Neural progenitor cell (in vitro differentiated cells): ENCODE measurements around the gene FARS2. TPM values are rescaled to one million over a fixed set of nuclear protein-coding genes. Genes with fewer than 3 reads are reported as not detected.

ENCODE experiments used
- DNase-seq: peaks from one replicate; pipeline ENCODE4 v3.0.0-alpha.2; 2016; ENCODE audit warnings: low spot score
- H2AFZ ChIP-seq: fragments of 200-600 bp; sonication (generic); replicated peaks from 2 replicates; pipeline ENCODE4 v1.6.1; 2016; ENCODE audit warnings: antibody characterized with exemption
- H3F3A ChIP-seq: fragments of 200-600 bp; sonication (generic); 2 replicates; pipeline ENCODE4 v1.6.1; 2016; ENCODE audit warnings: antibody characterized with exemption, low read depth
- H3K27ac ChIP-seq: fragments of 200-600 bp; sonication (generic); 2 replicates; pipeline ENCODE4 v1.5.1; 2016; ENCODE audit warnings: mild to moderate bottlenecking
- H3K27me3 ChIP-seq: fragments of 200-600 bp; sonication (generic); 2 replicates; pipeline ENCODE4 v1.6.1; 2016; ENCODE audit warnings: mild to moderate bottlenecking, moderate library complexity
- H3K36me3 ChIP-seq: fragments of 200-600 bp; sonication (generic); 2 replicates; pipeline ENCODE4 v1.5.1; 2016
- H3K4me1 ChIP-seq: fragments of 200-600 bp; sonication (generic); 2 replicates; pipeline ENCODE4 v1.6.1; 2016; ENCODE audit warnings: mixed run types
- H3K4me2 ChIP-seq: fragments of 200-600 bp; sonication (generic); 2 replicates; pipeline ENCODE4 v1.6.1; 2016
- H3K4me3 ChIP-seq: fragments of 200-600 bp; sonication (generic); 2 replicates; pipeline ENCODE4 v1.5.1; 2016
- H3K79me2 ChIP-seq: fragments of 200-600 bp; sonication (generic); 2 replicates; pipeline ENCODE4 v1.6.1; 2016; ENCODE audit warnings: low read depth
- H3K9ac ChIP-seq: fragments of 200-600 bp; sonication (generic); 2 replicates; pipeline ENCODE4 v1.6.1; 2016
- H3K9me3 ChIP-seq: fragments of 200-600 bp; sonication (generic); 2 replicates; pipeline ENCODE4 v1.5.1; 2016; ENCODE audit warnings: low read depth
- H4K20me1 ChIP-seq: fragments of 200-600 bp; sonication (generic); 2 replicates; pipeline ENCODE4 v1.6.1; 2016; ENCODE audit warnings: low read depth
- H3K27ac Mint-ChIP-seq: 3 replicates; pipeline ENCODE4 v1.8.0; 2021; ENCODE audit warnings: mixed read lengths
- H3K27me3 Mint-ChIP-seq: 2 replicates; pipeline ENCODE4 v1.8.0; 2022; ENCODE audit warnings: low read depth, mild to moderate bottlenecking, inconsistent platforms, moderate library complexity, mixed read lengths; ENCODE audit not compliant: insufficient read depth
- H3K36me3 Mint-ChIP-seq: 3 replicates; pipeline ENCODE4 v1.8.0; 2021; ENCODE audit warnings: mixed read lengths
- H3K4me1 Mint-ChIP-seq: 3 replicates; pipeline ENCODE4 v1.8.0; 2021; ENCODE audit warnings: mixed read lengths
- H3K4me3 Mint-ChIP-seq: 3 replicates; pipeline ENCODE4 v1.8.0; 2021; ENCODE audit warnings: mild to moderate bottlenecking, moderate library complexity, mixed read lengths
- H3K9me3 Mint-ChIP-seq: 3 replicates; pipeline ENCODE4 v1.8.0; 2020; ENCODE audit warnings: mixed read lengths
- CTCF ChIP-seq: fragments of 200-600 bp; sonication (generic); IDR thresholded peaks from 2 replicates; pipeline ENCODE4 v1.5.1; 2017; ENCODE audit warnings: antibody characterized with exemption, mild to moderate bottlenecking
- EZH2 ChIP-seq: fragments of 200-600 bp; sonication (generic); IDR thresholded peaks from 2 replicates; pipeline ENCODE4 v1.6.1; 2017; ENCODE audit warnings: antibody characterized with exemption, mild to moderate bottlenecking, moderate library complexity
- EZH2phosphoT487 ChIP-seq: fragments of 200-600 bp; sonication (generic); IDR thresholded peaks from 2 replicates; pipeline ENCODE4 v1.6.1; 2017; ENCODE audit warnings: antibody characterized with exemption
- total RNA-seq: library from RNA; depleted of rRNA; stranded (reverse); fragments of >200 nt; gene quantifications from 2 replicates; pipeline ENCODE4 v1.2.3, GENCODE V29; 2015; ENCODE audit warnings: low replicate concordance

Gene FARS2
- total RNA-seq, 1 donor from 2014 or later, result 10.8 TPM

GRCh38 chr6:5570641-5571040 lies 309.3 kb downstream of the FARS2 start:
- H3K9ac ChIP-seq, result no peak overlapping the region
- H4K20me1 ChIP-seq, result no peaks in the 10 kb centered on the region
- H3K9me3 ChIP-seq, result no peaks in the 10 kb centered on the region
- H3K79me2 ChIP-seq, result no peaks in the 10 kb centered on the region
- H2AFZ ChIP-seq, result no peak overlapping the region
- Mint-ChIP-seq H3K36me3 (peaks cover 7% of the 10 kb centered on the region), H3K4me3 (no peak overlapping the region), H3K27ac (no peak overlapping the region), H3K27me3 (peaks cover 6% of the 10 kb centered on the region), H3K4me1 (no peaks in the 10 kb centered on the region), H3K9me3 (peaks cover 13% of the 10 kb centered on the region)
- TF ChIP-seq EZH2 (no peak), CTCF (no peak), EZH2phosphoT487 (no peak)
- no peaks in the 10 kb centered on the region for H3K27me3 ChIP-seq
- no peak overlapping the region for H3K27ac ChIP-seq
- H3F3A ChIP-seq, result no peaks in the 10 kb centered on the region
- DNase-seq, result no peak
- no peaks in the 10 kb centered on the region for H3K4me1 ChIP-seq
- H3K4me3 ChIP-seq, result no peak overlapping the region
- no peak overlapping the region for H3K4me2 ChIP-seq
- no peaks in the 10 kb centered on the region for H3K36me3 ChIP-seq

- H3K36me3 ChIP-seq, result no peaks in the 10 kb centered on the region
- Mint-ChIP-seq H3K36me3 (no peaks in the 10 kb centered on the region), H3K9me3 (peaks cover 11% of the 10 kb centered on the region), H3K4me3 (no peak overlapping the region), H3K4me1 (no peaks in the 10 kb centered on the region), H3K27ac (no peak overlapping the region), H3K27me3 (no peaks in the 10 kb centered on the region)
- H3F3A ChIP-seq, result no peaks in the 10 kb centered on the region
- no peaks in the 10 kb centered on the region for H4K20me1 ChIP-seq
- H3K9ac ChIP-seq, result no peak overlapping the region
- DNase-seq, result no peak
- H2AFZ ChIP-seq, result no peak overlapping the region
- H3K9me3 ChIP-seq, result no peaks in the 10 kb centered on the region
- no peak overlapping the region for H3K4me3 ChIP-seq
- no peak for TF ChIP-seq EZH2phosphoT487
- no peak for TF ChIP-seq EZH2
- no peak for TF ChIP-seq CTCF
- no peak overlapping the region for H3K4me2 ChIP-seq
- H3K79me2 ChIP-seq, result no peaks in the 10 kb centered on the region
- no peaks in the 10 kb centered on the region for H3K4me1 ChIP-seq
- H3K27ac ChIP-seq, result no peak overlapping the region
- H3K27me3 ChIP-seq, result no peaks in the 10 kb centered on the region
Measured at GRCh38 chr6:5580736-5581581, 319.6 kb downstream of the FARS2 start.

GRCh38 chr6:5582762-5583161 lies 321.4 kb downstream of the FARS2 start:
- no peaks in the 10 kb centered on the region for H3K79me2 ChIP-seq
- H3K4me3 Mint-ChIP-seq, result no peak overlapping the region
- H3K27me3 Mint-ChIP-seq, result no peaks in the 10 kb centered on the region
- peaks cover 4% of the 10 kb centered on the region for H3K36me3 Mint-ChIP-seq
- H3K27ac ChIP-seq, result no peak overlapping the region
- H3K27me3 ChIP-seq, result no peaks in the 10 kb centered on the region
- H3K9me3 Mint-ChIP-seq, result peaks cover 10% of the 10 kb centered on the region
- no peak overlapping the region for H3K4me3 ChIP-seq
- H3K9me3 ChIP-seq, result no peaks in the 10 kb centered on the region
- no peak overlapping the region for H3K4me2 ChIP-seq
- no peaks in the 10 kb centered on the region for H3K4me1 Mint-ChIP-seq
- H3F3A ChIP-seq, result no peaks in the 10 kb centered on the region
- H4K20me1 ChIP-seq, result no peaks in the 10 kb centered on the region
- no peak overlapping the region for H3K27ac Mint-ChIP-seq
- no peak for DNase-seq
- TF ChIP-seq CTCF (peak; percentile 7), EZH2phosphoT487 (no peak)
- no peaks in the 10 kb centered on the region for H3K4me1 ChIP-seq
- H3K36me3 ChIP-seq, result no peaks in the 10 kb centered on the region
- no peak overlapping the region for H3K9ac ChIP-seq
- H2AFZ ChIP-seq, result no peak overlapping the region
